NT2/D1 (cell line): ENCODE data around the gene ACOXL.

Source experiments
- SUZ12 ChIP-seq: IDR thresholded peaks from 2 replicates; pipeline ENCODE4 v1.6.1; 2011; ENCODE audit not compliant: insufficient read length, insufficient read depth; ENCODE audit errors: extremely low read depth
- YY1 ChIP-seq: IDR thresholded peaks from 2 replicates; pipeline ENCODE4 v1.6.1; 2011; ENCODE audit not compliant: insufficient read length, insufficient read depth
- ZNF274 ChIP-seq: IDR thresholded peaks from 2 replicates; pipeline ENCODE4 v1.6.1; 2011; ENCODE audit warnings: mild to moderate bottlenecking, low read depth, low read length

DNA sequence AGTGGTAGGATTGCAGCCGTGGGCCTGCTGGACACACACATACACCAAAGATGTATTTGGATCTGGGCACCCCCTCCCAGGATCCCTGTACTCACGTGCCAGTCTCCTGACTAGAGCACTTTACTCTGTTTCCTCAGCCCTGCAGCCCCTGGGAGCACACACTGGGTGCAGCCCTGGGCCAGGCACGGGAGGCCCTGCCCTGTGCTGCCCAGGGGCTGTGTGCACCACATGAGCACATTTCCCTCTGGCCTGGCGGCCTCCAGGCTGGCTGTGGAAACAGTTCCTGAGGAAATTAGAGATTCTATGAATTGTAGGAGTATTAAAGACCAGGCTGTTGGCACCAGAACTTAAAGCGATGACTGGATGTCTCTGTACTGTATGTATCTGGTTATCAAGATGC is 433.7 kb downstream of the ACOXL start:
- TF ChIP-seq ZNF274 = no peak
- TF ChIP-seq SUZ12 = no peak
- TF ChIP-seq YY1 = no peak
